ENCODE data around the gene CPLANE2. TPM values are rescaled to one million over a fixed set of nuclear protein-coding genes. Genes with fewer than 3 reads are reported as not detected.

CPLANE2 gene
- total and polyA plus RNA-seq, 2 of the 4 experiments (the other 2 are of a cell fraction), result 3.2 to 5.8 TPM

DNA sequence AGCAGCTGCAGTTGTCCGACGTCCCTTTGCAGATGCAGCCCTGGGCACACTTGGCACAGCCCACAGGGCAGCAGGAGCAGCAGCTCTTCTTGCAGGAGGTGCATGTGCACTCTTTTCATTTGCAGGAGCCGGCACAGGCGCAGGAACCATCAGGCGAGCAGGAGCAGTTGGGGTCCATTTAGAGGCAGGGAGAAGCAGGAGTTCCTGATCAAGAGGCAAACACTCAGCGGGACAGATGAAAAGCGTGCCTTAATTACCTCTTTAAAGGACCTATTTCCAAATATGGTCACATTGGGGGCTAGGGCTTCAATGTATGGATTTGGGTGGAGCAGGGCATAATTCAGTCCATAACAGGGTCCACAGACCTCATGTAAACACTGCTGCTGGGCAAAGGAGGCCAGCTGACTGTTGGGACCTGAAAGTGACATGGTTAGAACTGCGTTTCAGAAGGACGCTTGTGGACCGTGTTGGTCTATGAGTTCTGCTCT is 4.3 kb upstream of the CPLANE2 start:
- no TSS peak for BruUV-seq (replicated peaks)
- WGBS, 2 experiments (ENCODE audit: extremely low coverage in 2 of 2, insufficient read length in 1 of 2), result 72% methylated on average over 3 of the region's 10 CpGs; no CpG with 5 or more reads in 1 of the 2 experiments

More for the DNA sequence above, 4.3 kb upstream of the CPLANE2 start:
- H3K9ac ChIP-seq (ENCODE audit: low read depth, low read length), result no peak overlapping the region
- H3K4me3 ChIP-seq (ENCODE audit: insufficient read depth, low read depth, low read length), result no peak overlapping the region
- dilution Hi-C loops (cut with HindIII; ENCODE audit: low sequenced_read_pairs, unreplicated experiment) (no loop called here), in situ Hi-C loops (cut with MboI; ENCODE audit: low sequenced_read_pairs) (loop anchor here (5.0 kb wide), 1 partner anchor 164 kb away; no protein-coding TSS in a partner anchor), intact Hi-C loops (cut with micrococcal nuclease) (loop anchor here (5.0 kb wide), 1 partner anchor 34 kb away; no protein-coding TSS in a partner anchor)
- no peak overlapping the region for H3K4ac ChIP-seq (ENCODE audit: low read depth, low read length)
- H3K4me1 ChIP-seq (ENCODE audit: control insufficient read depth, insufficient read depth, low read length), result peaks cover 9% of the 10 kb centered on the region
- H2AK9ac ChIP-seq (replicated peaks; ENCODE audit: low read depth, low read length, poor library complexity), result no peak overlapping the region
- TF ChIP-seq, protein P1, sequence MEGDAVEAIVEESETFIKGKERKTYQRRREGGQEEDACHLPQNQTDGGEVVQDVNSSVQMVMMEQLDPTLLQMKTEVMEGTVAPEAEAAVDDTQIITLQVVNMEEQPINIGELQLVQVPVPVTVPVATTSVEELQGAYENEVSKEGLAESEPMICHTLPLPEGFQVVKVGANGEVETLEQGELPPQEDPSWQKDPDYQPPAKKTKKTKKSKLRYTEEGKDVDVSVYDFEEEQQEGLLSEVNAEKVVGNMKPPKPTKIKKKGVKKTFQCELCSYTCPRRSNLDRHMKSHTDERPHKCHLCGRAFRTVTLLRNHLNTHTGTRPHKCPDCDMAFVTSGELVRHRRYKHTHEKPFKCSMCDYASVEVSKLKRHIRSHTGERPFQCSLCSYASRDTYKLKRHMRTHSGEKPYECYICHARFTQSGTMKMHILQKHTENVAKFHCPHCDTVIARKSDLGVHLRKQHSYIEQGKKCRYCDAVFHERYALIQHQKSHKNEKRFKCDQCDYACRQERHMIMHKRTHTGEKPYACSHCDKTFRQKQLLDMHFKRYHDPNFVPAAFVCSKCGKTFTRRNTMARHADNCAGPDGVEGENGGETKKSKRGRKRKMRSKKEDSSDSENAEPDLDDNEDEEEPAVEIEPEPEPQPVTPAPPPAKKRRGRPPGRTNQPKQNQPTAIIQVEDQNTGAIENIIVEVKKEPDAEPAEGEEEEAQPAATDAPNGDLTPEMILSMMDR (conservative IDR thresholded peaks at IDR 0.05; ENCODE audit: low read depth, low read length), result no peak
- ChIA-PET CTCF (no interaction called here), POLR2A (ENCODE audit: unreplicated experiment) (no interaction called here)
- 0 out of 2 replicates have a peak, but pooled peaks cover 4% of the 10 kb centered on the region for H4K20me1 ChIP-seq (ENCODE audit: insufficient read depth, low read length)
- H3K18ac ChIP-seq (ENCODE audit: low read depth, low read length), result no peak overlapping the region
- 0 out of 2 replicates have a peak, but pooled peaks cover 3% of the 10 kb centered on the region for H3K9me1 ChIP-seq (ENCODE audit: insufficient read depth, low read length)
- no peak overlapping the region for H4K91ac ChIP-seq (ENCODE audit: insufficient read depth, low read depth, low read length)
- H2BK20ac ChIP-seq (ENCODE audit: low read depth, low read length), result no peak overlapping the region
- H3K56ac ChIP-seq (ENCODE audit: extremely low read depth, insufficient read depth, low read length), result no peak overlapping the region
- no peak overlapping the region for H3K23ac ChIP-seq (ENCODE audit: low read depth, low read length)
- no peak overlapping the region for H2BK120ac ChIP-seq (ENCODE audit: low read depth, low read length)
- H3K79me1 ChIP-seq (ENCODE audit: low read depth in 1 of 2, low read length in 2 of 2), result peaks cover 0 to 5% of the 10 kb centered on the region in 2 experiments; a peak in 2 of 4 replicates
- H3K14ac ChIP-seq (replicated peaks; ENCODE audit: low read depth, low read length), result no peak overlapping the region
- ATAC-seq (ENCODE audit: low read depth) (no peak), DNase-seq (no peak)
- H2BK15ac ChIP-seq (ENCODE audit: low read depth, low read length), result no peak overlapping the region
- no peak overlapping the region for H2AFZ ChIP-seq (replicated peaks; ENCODE audit: low read length, poor library complexity)
- H3K27ac ChIP-seq (ENCODE audit: insufficient read depth, low read length), result no peak overlapping the region
- no peak overlapping the region for H4K5ac ChIP-seq (ENCODE audit: low read depth, low read length)
- H4K8ac ChIP-seq (ENCODE audit: low read depth in 2 of 2, low read length in 2 of 2), result no peak overlapping the region
- H2AK5ac ChIP-seq (ENCODE audit: low read depth, low read length), result no peak overlapping the region
- no peaks in the 10 kb centered on the region for H3K27me3 ChIP-seq (ENCODE audit: control insufficient read depth, insufficient read depth, low read length)
- H3K4me2 ChIP-seq (ENCODE audit: low read depth, low read length), result no peak overlapping the region
- H3K9me3 ChIP-seq (ENCODE audit: control insufficient read depth, insufficient read depth, low read length), result no peaks in the 10 kb centered on the region
- no peak overlapping the region for H2BK5ac ChIP-seq (ENCODE audit: low read depth, low read length, poor library complexity, severe bottlenecking)
- H3K36me3 ChIP-seq (ENCODE audit: control insufficient read depth, insufficient read depth, low read length), result no peaks in the 10 kb centered on the region

All from IMR-90 (cell line).